ENCODE measurements around the gene ANKRD9.

DNA sequence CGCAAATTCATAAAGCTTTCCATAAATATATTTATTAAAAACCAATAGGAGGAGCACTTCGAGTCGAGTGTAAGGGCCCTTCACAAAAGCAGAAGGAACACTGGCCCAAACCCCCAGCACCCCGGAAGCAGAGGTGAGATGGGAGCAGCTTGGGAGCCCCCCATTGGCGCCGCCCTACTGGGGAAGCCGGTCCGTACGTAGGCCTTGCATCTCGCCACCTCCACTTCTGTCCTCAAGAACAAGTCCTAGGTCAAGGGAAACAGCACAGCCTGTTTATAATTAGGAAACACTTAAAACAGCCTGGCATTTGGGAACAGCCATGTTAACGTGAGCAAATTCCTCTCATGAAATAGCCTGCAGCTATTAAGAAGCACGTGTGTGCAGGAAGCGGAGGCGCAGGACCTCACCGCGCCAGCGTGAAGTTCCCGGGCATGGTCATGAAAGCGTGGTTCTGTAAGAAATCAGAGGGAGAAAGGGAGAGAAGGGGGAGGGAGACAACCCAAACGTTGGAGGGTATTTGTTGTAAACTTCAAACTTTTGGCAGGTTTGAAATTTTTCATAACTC, 7.7 kb downstream of the ANKRD9 start:
- no peak for TF ChIP-seq GATA2 (IDR thresholded peaks at IDR 0.05; ENCODE audit: low read depth, low read length)
- TF ChIP-seq GATA3 (IDR thresholded peaks at IDR 0.05; ENCODE audit: low read depth, low read length), result no peak
